ENCODE results near the gene RMND5B. TPM values are rescaled to one million over a fixed set of nuclear protein-coding genes. Genes with fewer than 3 reads are reported as not detected.

The RMND5B gene
- total and polyA plus RNA-seq, 2 of the 13 experiments (the other 11 are each of a cell fraction or from before 2014, with no cell fraction given) = 18.6 to 20.4 TPM

DNA sequence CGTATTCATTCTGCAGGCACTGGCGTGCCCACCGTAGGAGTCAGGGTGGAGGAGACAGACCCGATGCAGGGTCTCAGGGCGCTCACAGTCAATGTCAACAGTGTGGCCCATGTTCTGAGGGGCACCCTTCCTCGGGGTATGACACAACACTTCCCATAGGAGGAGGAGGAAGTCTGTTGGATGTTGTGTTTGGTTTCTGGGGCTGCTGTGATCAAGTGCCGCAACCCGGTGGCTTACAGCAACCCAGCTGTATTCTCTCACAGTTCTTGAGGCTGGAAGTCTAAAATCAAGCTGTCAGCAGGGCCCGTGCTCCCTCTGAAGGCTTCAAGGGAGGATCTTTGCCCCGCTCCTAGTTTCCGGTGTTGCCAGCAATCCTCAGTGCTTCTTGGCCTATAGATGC is 67.9 kb downstream of the RMND5B start:
- no peak overlapping the region for H3K9ac ChIP-seq (ENCODE audit: insufficient read depth, low read depth, low read length)
- POLR2A ChIA-PET = no interaction called here
- BruUV-seq (replicated peaks) = no TSS peak
- H3K4me3 ChIP-seq (replicated peaks in 1 of 3; ENCODE audit: insufficient read depth in 1 of 3, low read depth in 2 of 3, low read length in 3 of 3) = no peak overlapping the region
- H3K4me1 ChIP-seq (ENCODE audit: insufficient read depth, low read length) = peaks cover 24% of the 10 kb centered on the region
- TF ChIP-seq ZNF263 (CRISPR knock-in tag; IDR thresholded peaks at IDR 0.05) = peak; percentile 26; the same call in 1 of the 2 replicates
- TF ChIP-seq, protein P1, sequence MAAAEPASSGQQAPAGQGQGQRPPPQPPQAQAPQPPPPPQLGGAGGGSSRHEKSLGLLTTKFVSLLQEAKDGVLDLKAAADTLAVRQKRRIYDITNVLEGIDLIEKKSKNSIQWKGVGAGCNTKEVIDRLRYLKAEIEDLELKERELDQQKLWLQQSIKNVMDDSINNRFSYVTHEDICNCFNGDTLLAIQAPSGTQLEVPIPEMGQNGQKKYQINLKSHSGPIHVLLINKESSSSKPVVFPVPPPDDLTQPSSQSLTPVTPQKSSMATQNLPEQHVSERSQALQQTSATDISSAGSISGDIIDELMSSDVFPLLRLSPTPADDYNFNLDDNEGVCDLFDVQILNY (CRISPR knock-in tag; conservative IDR thresholded peaks at IDR 0.05) = no peak
- TF ChIP-seq CBX2 (IDR thresholded peaks at IDR 0.05; ENCODE audit: low read depth, low read length) = no peak
- TF ChIP-seq CBX2 (CRISPR knock-in tag; IDR thresholded peaks at IDR 0.05; ENCODE audit: low read depth) = no peak
- WGBS (ENCODE audit: low lambda C conversion rate) = 50% methylated on average over 5 of the region's 11 CpGs
- no peaks in the 10 kb centered on the region for H3K36me3 ChIP-seq (replicated peaks in 1 of 2; ENCODE audit: control insufficient read depth in 1 of 2, insufficient read depth in 2 of 2, low read length in 2 of 2)
- CTCF ChIA-PET (ENCODE audit: low intra/inter-chr PET ratio, low total read pairs) = no interaction called here
- no peaks in the 10 kb centered on the region for H3K9me3 ChIP-seq (ENCODE audit: low read length)
- ATAC-seq = no peak
- intact Hi-C loops (cut with micrococcal nuclease; ENCODE audit: unreplicated experiment) (no loop called here), in situ Hi-C loops (cut with HindIII; ENCODE audit: extremely low pct_ligation_motif_present, low pct_unique_long_range_greater_than_20kb) (no loop called here)
- DNase-seq (ENCODE audit: low spot score) = no peak
- no peaks in the 10 kb centered on the region for H4K20me1 ChIP-seq (ENCODE audit: insufficient read depth, low read length)
- peaks cover 0 to 22% of the 10 kb centered on the region in 2 experiments; a peak in 3 of 5 replicates for H3K27me3 ChIP-seq (ENCODE audit: control insufficient read depth in 1 of 2, insufficient read depth in 2 of 2, low read length in 2 of 2)
- no peak for FAIRE-seq
- no peak overlapping the region for H2AFZ ChIP-seq (ENCODE audit: low read length)
- no peaks in the 10 kb centered on the region for H3K79me2 ChIP-seq (ENCODE audit: insufficient read depth, low read length)
- no peak overlapping the region for H3K4me2 ChIP-seq (ENCODE audit: low read depth, low read length)
- H3K27ac ChIP-seq (ENCODE audit: extremely low read length, insufficient read depth, low read length) = no peak overlapping the region

DNA sequence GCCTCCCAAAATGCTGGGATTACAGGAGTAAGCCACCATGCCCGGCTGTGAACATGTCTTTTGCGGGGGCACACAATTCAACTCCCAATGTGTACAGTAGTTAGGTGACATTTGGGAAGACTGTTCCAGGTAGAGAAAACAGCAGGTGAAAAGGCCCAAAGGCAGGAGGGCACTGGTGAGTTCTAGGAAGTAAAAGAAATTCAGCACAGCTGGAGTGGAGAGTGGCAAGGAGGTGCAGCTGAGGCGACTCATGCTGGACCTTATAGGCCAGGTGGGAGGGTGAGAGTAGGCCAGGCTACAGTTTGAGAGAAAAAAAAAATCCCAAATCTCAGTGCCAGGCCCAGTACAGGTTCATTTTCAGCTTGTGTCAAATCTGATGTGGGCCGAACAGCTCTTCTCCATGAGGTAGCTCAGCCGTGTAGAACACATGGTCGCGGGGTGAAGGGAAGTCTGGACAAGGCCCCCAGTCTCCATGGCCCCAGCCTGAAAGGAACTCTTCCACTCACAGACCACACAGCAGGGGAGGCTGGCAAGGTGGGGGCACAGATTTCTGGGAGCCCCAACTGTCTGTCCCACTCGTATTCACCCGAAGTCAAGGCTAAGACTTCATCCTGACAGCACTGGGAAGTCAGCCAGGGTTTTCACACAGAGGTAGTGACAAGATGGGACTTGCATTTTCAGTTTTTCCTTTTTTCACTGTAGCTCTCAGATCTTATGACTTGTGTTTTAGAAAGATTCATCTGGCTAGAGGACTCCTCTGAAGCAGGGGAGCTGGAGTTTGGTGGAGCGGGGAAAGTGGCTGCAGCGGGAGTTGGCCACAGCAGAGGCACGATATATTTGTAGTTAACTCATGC is 69.0 kb downstream of the RMND5B start:
- Histone ChIP-seq H3K79me2 (ENCODE audit: insufficient read depth, low read length) (peaks cover 4% of the 10 kb centered on the region), H4K20me1 (ENCODE audit: insufficient read depth, low read length) (no peaks in the 10 kb centered on the region), H3K9ac (ENCODE audit: insufficient read depth, low read depth, low read length) (no peak overlapping the region), H3K36me3 (replicated peaks in 1 of 2; ENCODE audit: control insufficient read depth in 1 of 2, insufficient read depth in 2 of 2, low read length in 2 of 2) (no peaks in the 10 kb centered on the region), H2AFZ (ENCODE audit: low read length) (no peak overlapping the region), H3K4me1 (ENCODE audit: insufficient read depth, low read length) (peaks cover 18% of the 10 kb centered on the region), H3K27ac (ENCODE audit: extremely low read length, insufficient read depth, low read length) (no peak overlapping the region), H3K27me3 (ENCODE audit: control insufficient read depth in 1 of 2, insufficient read depth in 2 of 2, low read length in 2 of 2) (peaks cover 0 to 12% of the 10 kb centered on the region in 2 experiments; a peak in 3 of 5 replicates), H3K4me2 (ENCODE audit: low read depth, low read length) (no peak overlapping the region), H3K9me3 (ENCODE audit: low read length) (no peaks in the 10 kb centered on the region), H3K4me3 (replicated peaks in 1 of 3; ENCODE audit: insufficient read depth in 1 of 3, low read depth in 2 of 3, low read length in 3 of 3) (no peak overlapping the region)
- ATAC-seq = no peak
- POLR2A ChIA-PET = no interaction called here
- CTCF ChIA-PET (ENCODE audit: low intra/inter-chr PET ratio, low total read pairs) = no interaction called here
- no peak for DNase-seq (ENCODE audit: low spot score)
- FAIRE-seq = no peak
- BruUV-seq (replicated peaks) = no TSS peak
- in situ Hi-C loops (cut with HindIII; ENCODE audit: extremely low pct_ligation_motif_present, low pct_unique_long_range_greater_than_20kb) (no loop called here), intact Hi-C loops (cut with micrococcal nuclease; ENCODE audit: unreplicated experiment) (no loop called here)
- WGBS (ENCODE audit: low lambda C conversion rate) = 60% methylated on average over 12 of the region's 12 CpGs
- no peak for TF ChIP-seq HCFC1 (IDR thresholded peaks at IDR 0.05; ENCODE audit: low read depth, low read length)
- no peak for TF ChIP-seq ZNF781 (CRISPR knock-in tag; IDR thresholded peaks at IDR 0.05; ENCODE audit: borderline replicate concordance, not compliant biosample characterization)
- TF ChIP-seq, protein P2, sequence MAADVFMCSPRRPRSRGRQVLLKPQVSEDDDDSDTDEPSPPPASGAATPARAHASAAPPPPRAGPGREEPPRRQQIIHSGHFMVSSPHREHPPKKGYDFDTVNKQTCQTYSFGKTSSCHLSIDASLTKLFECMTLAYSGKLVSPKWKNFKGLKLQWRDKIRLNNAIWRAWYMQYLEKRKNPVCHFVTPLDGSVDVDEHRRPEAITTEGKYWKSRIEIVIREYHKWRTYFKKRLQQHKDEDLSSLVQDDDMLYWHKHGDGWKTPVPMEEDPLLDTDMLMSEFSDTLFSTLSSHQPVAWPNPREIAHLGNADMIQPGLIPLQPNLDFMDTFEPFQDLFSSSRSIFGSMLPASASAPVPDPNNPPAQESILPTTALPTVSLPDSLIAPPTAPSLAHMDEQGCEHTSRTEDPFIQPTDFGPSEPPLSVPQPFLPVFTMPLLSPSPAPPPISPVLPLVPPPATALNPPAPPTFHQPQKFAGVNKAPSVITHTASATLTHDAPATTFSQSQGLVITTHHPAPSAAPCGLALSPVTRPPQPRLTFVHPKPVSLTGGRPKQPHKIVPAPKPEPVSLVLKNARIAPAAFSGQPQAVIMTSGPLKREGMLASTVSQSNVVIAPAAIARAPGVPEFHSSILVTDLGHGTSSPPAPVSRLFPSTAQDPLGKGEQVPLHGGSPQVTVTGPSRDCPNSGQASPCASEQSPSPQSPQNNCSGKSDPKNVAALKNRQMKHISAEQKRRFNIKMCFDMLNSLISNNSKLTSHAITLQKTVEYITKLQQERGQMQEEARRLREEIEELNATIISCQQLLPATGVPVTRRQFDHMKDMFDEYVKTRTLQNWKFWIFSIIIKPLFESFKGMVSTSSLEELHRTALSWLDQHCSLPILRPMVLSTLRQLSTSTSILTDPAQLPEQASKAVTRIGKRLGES (CRISPR knock-in tag; IDR thresholded peaks at IDR 0.05; ENCODE audit: borderline replicate concordance) = no peak
- no peak for TF ChIP-seq TEAD2 (CRISPR knock-in tag; IDR thresholded peaks at IDR 0.05)
- TF ChIP-seq ZNF160 (CRISPR knock-in tag; IDR thresholded peaks at IDR 0.05) = no peak
- TF ChIP-seq POLR2A (IDR thresholded peaks at IDR 0.05; ENCODE audit: insufficient read depth in 1 of 2, low read depth in 2 of 2, low read length in 2 of 2) = no peak
- no peak for TF ChIP-seq ZNF274 (CRISPR knock-in tag; IDR thresholded peaks at IDR 0.05)
- no peak for TF ChIP-seq STAG1 (CRISPR knock-in tag; IDR thresholded peaks at IDR 0.05)
- no peak for TF ChIP-seq SMAD9 (CRISPR knock-in tag; IDR thresholded peaks at IDR 0.05)
- TF ChIP-seq FOXA3 (CRISPR knock-in tag; IDR thresholded peaks at IDR 0.05) = no peak
- TF ChIP-seq KAT8 (CRISPR knock-in tag; IDR thresholded peaks at IDR 0.05) = no peak
- TF ChIP-seq ZNF619 (CRISPR knock-in tag; IDR thresholded peaks at IDR 0.05) = no peak
- TF ChIP-seq ZNF816 (CRISPR knock-in tag; IDR thresholded peaks at IDR 0.05; ENCODE audit: borderline replicate concordance) = no peak

All from HepG2 (cell line).